K562 (cell line): Measurements from ENCODE around the gene XRN1.

Experiments used
- ARID3B ChIP-seq: fragments of 250-450 bp; sonication (Bioruptor Pico); IDR thresholded peaks from 2 replicates; pipeline ENCODE4 v1.4.0; 2020; ENCODE audit warnings: borderline replicate concordance
- CBX5 ChIP-seq: IDR thresholded peaks from 2 replicates; pipeline ENCODE4 v1.6.1; 2014; ENCODE audit warnings: low read depth, borderline replicate concordance
- CEBPB ChIP-seq: fragments of 450-650 bp; IDR thresholded peaks from 2 replicates; pipeline ENCODE4 v1.6.1; 2016; ENCODE audit warnings: missing genetic modification characterization, missing compliant biosample characterization
- CREM ChIP-seq: IDR thresholded peaks from 2 replicates; pipeline ENCODE4 v1.6.1; 2014; ENCODE audit warnings: antibody characterized with exemption, low read depth
- KAT2B ChIP-seq: IDR thresholded peaks from one replicate; pipeline ENCODE4 v1.6.1; 2012; ENCODE audit warnings: low read depth, mild to moderate bottlenecking, control low read depth, inconsistent platforms, low read length, moderate library complexity
- MEIS2 ChIP-seq: fragments of 450-650 bp; IDR thresholded peaks from 2 replicates; pipeline ENCODE4 v1.6.1; 2014; ENCODE audit warnings: mild to moderate bottlenecking; ENCODE audit not compliant: partially characterized antibody
- NFIC ChIP-seq: fragments of 450-650 bp; IDR thresholded peaks from 2 replicates; pipeline ENCODE4 v1.6.1; 2017; ENCODE audit warnings: mild to moderate bottlenecking, inconsistent platforms
- SIX5 ChIP-seq, 2 experiments: IDR thresholded peaks; 2 replicates each; pipeline ENCODE4 v1.6.1; 2011; ENCODE audit warnings: low read length in 2 of 2, borderline replicate concordance in 1 of 2, low read depth in 1 of 2, mild to moderate bottlenecking in 1 of 2, moderate library complexity in 1 of 2; ENCODE audit not compliant: insufficient read depth in 1 of 2
- SMC3 ChIP-seq: conservative IDR thresholded peaks from 2 replicates; pipeline ENCODE4 v1.6.1; 2011; ENCODE audit warnings: low read depth, low read length, improper control_type of control experiment; ENCODE audit not compliant: insufficient read depth
- SPI1 ChIP-seq: IDR thresholded peaks from 2 replicates; pipeline ENCODE4 v1.6.1; 2011; ENCODE audit warnings: low read depth, low read length, control low read depth, borderline replicate concordance
- THRA ChIP-seq: fragments of 450-650 bp; IDR thresholded peaks from 2 replicates; pipeline ENCODE4 v1.6.1; 2017; ENCODE audit warnings: mild to moderate bottlenecking, moderate library complexity
- ZNF384 ChIP-seq: IDR thresholded peaks from 2 replicates; pipeline ENCODE4 v1.6.1; 2012; ENCODE audit warnings: low read depth, low read length, improper control_type of control experiment
- ZNF512 ChIP-seq: IDR thresholded peaks from 2 replicates; pipeline ENCODE4 v1.6.1; 2016; ENCODE audit warnings: missing genetic modification characterization, missing compliant biosample characterization
- TF ChIP-seq, protein P1 (sequence below), 3 experiments: IDR thresholded peaks in 2 of 3; conservative IDR thresholded peaks in 1 of 3; 2 replicates each; pipeline ENCODE4 v1.5.1; 2011 to 2012; ENCODE audit warnings: low read length in 3 of 3, mild to moderate bottlenecking in 3 of 3, control low read depth in 2 of 3, improper control_type of control experiment in 1 of 3, inconsistent platforms in 1 of 3, low read depth in 1 of 3, mixed read lengths in 1 of 3, moderate library complexity in 1 of 3; ENCODE audit not compliant: insufficient read depth in 2 of 3

- TF ChIP-seq, protein P1, sequence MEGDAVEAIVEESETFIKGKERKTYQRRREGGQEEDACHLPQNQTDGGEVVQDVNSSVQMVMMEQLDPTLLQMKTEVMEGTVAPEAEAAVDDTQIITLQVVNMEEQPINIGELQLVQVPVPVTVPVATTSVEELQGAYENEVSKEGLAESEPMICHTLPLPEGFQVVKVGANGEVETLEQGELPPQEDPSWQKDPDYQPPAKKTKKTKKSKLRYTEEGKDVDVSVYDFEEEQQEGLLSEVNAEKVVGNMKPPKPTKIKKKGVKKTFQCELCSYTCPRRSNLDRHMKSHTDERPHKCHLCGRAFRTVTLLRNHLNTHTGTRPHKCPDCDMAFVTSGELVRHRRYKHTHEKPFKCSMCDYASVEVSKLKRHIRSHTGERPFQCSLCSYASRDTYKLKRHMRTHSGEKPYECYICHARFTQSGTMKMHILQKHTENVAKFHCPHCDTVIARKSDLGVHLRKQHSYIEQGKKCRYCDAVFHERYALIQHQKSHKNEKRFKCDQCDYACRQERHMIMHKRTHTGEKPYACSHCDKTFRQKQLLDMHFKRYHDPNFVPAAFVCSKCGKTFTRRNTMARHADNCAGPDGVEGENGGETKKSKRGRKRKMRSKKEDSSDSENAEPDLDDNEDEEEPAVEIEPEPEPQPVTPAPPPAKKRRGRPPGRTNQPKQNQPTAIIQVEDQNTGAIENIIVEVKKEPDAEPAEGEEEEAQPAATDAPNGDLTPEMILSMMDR (IDR thresholded peaks at IDR 0.05 in 2 of 3, conservative IDR thresholded peaks at IDR 0.05 in 1 of 3; ENCODE audit: insufficient read depth in 2 of 3, low read depth in 1 of 3, low read length in 3 of 3): no peak
- TF ChIP-seq SMC3: no peak
- TF ChIP-seq CREM: no peak
- no peak for TF ChIP-seq KAT2B
- no peak for TF ChIP-seq CBX5
- no peak for TF ChIP-seq SPI1
- no peak for TF ChIP-seq MEIS2
- no peak for TF ChIP-seq ZNF384
- no peak for TF ChIP-seq ARID3B (CRISPR knock-in tag)
- TF ChIP-seq SIX5 (IDR thresholded peaks at IDR 0.05; ENCODE audit: borderline replicate concordance in 1 of 2, insufficient read depth in 1 of 2, low read depth in 1 of 2, low read length in 2 of 2): no peak
- TF ChIP-seq THRA: no peak
- no peak for TF ChIP-seq ZNF512 (tag)
- TF ChIP-seq CEBPB (tag): no peak
- TF ChIP-seq NFIC: no peak
Measured at GRCh38 chr3:142287866-142288638, 159.8 kb downstream of the XRN1 start.
